Colonic mucosa (tissue), 4 donors: ENCODE results near the gene NUP153. TPM values are rescaled to one million over a fixed set of nuclear protein-coding genes. Genes with fewer than 3 reads are reported as not detected.

ENCODE experiments used
- DNase-seq: peaks from one replicate; pipeline ENCODE4 v3.0.0-alpha.2; 2020
- H3K27ac ChIP-seq: fragments of 200-600 bp; one replicate; pipeline ENCODE4 v1.8.0; 2021
- H3K27me3 ChIP-seq: fragments of 200-600 bp; one replicate; pipeline ENCODE4 v1.8.0; 2021
- H3K36me3 ChIP-seq: fragments of 200-600 bp; one replicate; pipeline ENCODE4 v1.8.0; 2021
- H3K4me1 ChIP-seq: fragments of 200-600 bp; one replicate; pipeline ENCODE4 v1.8.0; 2021; ENCODE audit warnings: mild to moderate bottlenecking
- H3K4me3 ChIP-seq: fragments of 200-600 bp; one replicate; pipeline ENCODE4 v1.8.0; 2021
- H3K9ac ChIP-seq, 2 donors: one replicate each; pipeline ENCODE4 v1.7.0; 2013; ENCODE audit warnings: control low read depth in 2 of 2, low read depth in 2 of 2, low read length in 2 of 2
- H3K9me3 ChIP-seq: fragments of 200-600 bp; one replicate; pipeline ENCODE4 v1.8.0; 2021
- intact Hi-C: fragments of 100-400 bp; cut with DNase I; formaldehyde crosslinking; loops from one replicate; pipeline ENCODE4 v1.14.1; 2022
- total RNA-seq, 2 donors: library from RNA; stranded (reverse); fragmentation: NEBNext Ultra II Directional in 1 of 2; extraction: Animal tissue kit (Norgen Biotek cat#: 25700) in 1 of 2; gene quantifications; one replicate each; pipeline ENCODE4 v1.2.1, GENCODE V29; 2021
- TF ChIP-seq, protein P1 (sequence below): fragments of 200-600 bp; IDR thresholded peaks from one replicate; pipeline ENCODE4 v1.8.0; 2022; ENCODE audit warnings: antibody characterized with exemption, mild to moderate bottlenecking
- donor health status: healthy.
- donor health status: DM: no; HTN: no; CAD: no.
- donor health status: DM: no; HTN: no; CAD: no.

NUP153 gene
- total RNA-seq, 2 donors from 2014 or later, result 29.8 to 31.7 TPM

DNA sequence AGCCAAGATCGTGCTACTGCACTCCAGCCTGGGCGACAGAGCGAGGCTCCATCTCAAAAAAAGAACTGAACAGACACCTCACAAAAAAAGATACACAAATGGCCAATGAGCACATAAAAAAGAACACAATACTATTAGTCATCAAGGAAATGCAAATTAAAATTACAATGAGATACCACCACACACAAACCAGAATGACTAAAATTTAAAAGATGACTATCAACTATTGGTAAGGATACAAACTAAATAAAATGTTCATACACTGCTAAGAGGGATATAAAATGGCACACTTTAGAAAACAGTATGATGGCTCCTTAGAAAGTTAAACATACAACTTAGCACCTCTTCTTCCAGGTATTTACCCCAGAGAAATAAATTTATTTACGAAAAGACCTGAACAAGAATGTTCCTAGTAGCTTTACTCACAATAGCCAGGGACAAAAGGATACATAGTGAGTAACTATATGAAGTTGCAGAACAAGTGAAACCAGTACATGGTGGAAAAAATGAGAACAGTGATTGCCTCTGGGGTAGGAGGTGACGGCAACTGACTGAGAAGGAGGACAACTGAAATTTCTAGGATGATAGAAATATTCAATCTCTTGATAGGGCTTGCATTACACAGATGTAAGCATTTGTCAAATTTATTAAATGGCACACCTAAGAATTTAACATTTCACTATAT, 53.4 kb downstream of the NUP153 start:
- TF ChIP-seq, protein P1, sequence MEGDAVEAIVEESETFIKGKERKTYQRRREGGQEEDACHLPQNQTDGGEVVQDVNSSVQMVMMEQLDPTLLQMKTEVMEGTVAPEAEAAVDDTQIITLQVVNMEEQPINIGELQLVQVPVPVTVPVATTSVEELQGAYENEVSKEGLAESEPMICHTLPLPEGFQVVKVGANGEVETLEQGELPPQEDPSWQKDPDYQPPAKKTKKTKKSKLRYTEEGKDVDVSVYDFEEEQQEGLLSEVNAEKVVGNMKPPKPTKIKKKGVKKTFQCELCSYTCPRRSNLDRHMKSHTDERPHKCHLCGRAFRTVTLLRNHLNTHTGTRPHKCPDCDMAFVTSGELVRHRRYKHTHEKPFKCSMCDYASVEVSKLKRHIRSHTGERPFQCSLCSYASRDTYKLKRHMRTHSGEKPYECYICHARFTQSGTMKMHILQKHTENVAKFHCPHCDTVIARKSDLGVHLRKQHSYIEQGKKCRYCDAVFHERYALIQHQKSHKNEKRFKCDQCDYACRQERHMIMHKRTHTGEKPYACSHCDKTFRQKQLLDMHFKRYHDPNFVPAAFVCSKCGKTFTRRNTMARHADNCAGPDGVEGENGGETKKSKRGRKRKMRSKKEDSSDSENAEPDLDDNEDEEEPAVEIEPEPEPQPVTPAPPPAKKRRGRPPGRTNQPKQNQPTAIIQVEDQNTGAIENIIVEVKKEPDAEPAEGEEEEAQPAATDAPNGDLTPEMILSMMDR, result no peak
- no peak overlapping the region for H3K9ac ChIP-seq
- intact Hi-C loops, result loop anchor here (10.0 kb wide), 1 partner anchor 49 kb away; the partner anchor contains the start of gene FAM8A1
- H3K27me3 ChIP-seq, result no peaks in the 10 kb centered on the region
- peaks cover 4% of the 10 kb centered on the region for H3K4me1 ChIP-seq
- no peak for DNase-seq
- no peak overlapping the region for H3K27ac ChIP-seq
- no peak overlapping the region for H3K4me3 ChIP-seq
- H3K9me3 ChIP-seq, result no peaks in the 10 kb centered on the region
- H3K36me3 ChIP-seq, result no peaks in the 10 kb centered on the region

DNA sequence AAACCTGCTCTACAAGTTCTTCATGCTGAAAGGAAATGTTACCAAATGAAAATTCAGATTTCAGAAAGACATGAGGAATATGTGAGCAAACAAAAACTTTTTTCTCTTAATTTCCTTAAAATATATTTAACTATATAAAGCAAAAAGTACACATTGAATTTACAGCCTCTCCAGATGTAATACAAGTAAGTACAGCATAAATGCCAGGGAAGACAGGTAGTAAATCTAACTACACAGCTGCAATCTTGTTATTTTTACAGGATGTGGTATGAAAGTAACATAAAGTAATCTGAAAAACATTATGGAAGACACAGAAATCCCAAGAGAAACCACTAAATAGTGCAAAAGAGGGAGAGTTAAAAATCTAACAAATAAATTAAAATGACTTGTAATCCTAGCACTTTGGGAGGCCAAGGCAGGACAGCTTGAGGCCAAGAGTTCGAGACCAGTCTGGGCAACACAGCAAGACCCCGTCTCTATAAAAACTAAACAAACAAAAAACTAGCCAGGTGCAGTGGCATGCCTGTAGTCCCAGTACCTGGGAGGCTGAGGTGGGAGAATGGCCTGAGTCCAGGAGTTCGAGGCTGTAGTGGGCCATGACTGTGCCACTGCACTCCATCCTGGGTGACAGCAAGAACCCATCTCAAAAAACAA, 55.9 kb downstream of the NUP153 start:
- intact Hi-C loops, result loop anchor here (10.0 kb wide), 1 partner anchor 46 kb away; the partner anchor contains the start of gene FAM8A1
- TF ChIP-seq, protein P1, result no peak
- no peak overlapping the region for H3K9ac ChIP-seq
- H3K4me1 ChIP-seq, result peaks cover 4% of the 10 kb centered on the region
- no peak overlapping the region for H3K27ac ChIP-seq
- H3K36me3 ChIP-seq, result peaks cover 10% of the 10 kb centered on the region
- no peak for DNase-seq
- no peaks in the 10 kb centered on the region for H3K9me3 ChIP-seq
- H3K27me3 ChIP-seq, result no peaks in the 10 kb centered on the region
- no peak overlapping the region for H3K4me3 ChIP-seq

DNA sequence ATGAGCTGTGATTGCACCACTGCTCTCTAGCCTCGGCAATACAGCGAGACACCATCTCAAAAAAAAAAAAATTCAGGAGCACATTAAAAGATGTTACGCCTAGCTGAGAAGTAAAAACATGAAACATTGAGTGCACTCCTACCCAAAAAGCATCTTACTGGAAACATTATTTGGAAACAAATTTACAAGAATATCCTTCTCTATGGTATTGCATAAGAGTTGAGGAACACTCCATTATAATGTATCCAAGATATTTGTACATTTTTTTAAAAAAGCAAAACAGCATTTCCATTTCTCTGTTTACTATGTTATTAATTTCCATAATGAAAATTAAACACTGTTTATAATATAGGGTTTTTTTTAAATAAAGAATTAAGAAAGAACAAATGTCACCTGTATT, 58.0 kb downstream of the NUP153 start:
- Histone ChIP-seq H3K36me3 (peaks cover 10% of the 10 kb centered on the region), H3K4me3 (no peak overlapping the region)
- intact Hi-C loops, result no loop called here

DNA sequence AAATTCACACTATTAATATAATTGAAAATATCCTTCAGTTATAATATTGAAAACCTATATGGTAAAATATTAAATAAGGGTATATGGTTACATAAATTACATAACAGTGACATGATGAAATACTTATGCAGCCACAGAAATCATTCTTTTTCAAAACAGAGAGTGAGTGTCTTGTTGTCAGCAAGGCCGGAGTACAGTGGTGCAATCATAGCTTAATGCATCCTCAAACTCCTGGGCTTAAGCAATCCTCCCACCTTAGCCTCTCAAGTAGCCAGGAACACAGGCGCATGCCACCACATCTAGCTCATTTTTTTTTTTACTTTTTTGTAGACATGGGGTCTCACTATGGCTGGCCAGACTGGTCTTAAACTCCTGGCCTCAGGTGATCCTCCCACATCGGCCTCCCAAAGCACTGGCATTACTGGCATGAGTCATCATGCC, 66.2 kb downstream of the NUP153 start:
- Histone ChIP-seq H3K36me3 (peaks cover 3% of the 10 kb centered on the region), H3K4me1 (no peaks in the 10 kb centered on the region), H3K9ac (no peak overlapping the region), H3K27ac (no peak overlapping the region), H3K27me3 (no peaks in the 10 kb centered on the region), H3K4me3 (no peak overlapping the region), H3K9me3 (no peaks in the 10 kb centered on the region)
- TF ChIP-seq, protein P1, result no peak
- intact Hi-C loops, result no loop called here
- no peak for DNase-seq

More for the DNA sequence above, 58.0 kb downstream of the NUP153 start:
- Histone ChIP-seq H3K9me3 (no peaks in the 10 kb centered on the region), H3K9ac (no peak overlapping the region), H3K27me3 (no peaks in the 10 kb centered on the region), H3K4me1 (peaks cover 4% of the 10 kb centered on the region), H3K27ac (no peak overlapping the region)
- TF ChIP-seq, protein P1, result no peak
- no peak for DNase-seq

DNA sequence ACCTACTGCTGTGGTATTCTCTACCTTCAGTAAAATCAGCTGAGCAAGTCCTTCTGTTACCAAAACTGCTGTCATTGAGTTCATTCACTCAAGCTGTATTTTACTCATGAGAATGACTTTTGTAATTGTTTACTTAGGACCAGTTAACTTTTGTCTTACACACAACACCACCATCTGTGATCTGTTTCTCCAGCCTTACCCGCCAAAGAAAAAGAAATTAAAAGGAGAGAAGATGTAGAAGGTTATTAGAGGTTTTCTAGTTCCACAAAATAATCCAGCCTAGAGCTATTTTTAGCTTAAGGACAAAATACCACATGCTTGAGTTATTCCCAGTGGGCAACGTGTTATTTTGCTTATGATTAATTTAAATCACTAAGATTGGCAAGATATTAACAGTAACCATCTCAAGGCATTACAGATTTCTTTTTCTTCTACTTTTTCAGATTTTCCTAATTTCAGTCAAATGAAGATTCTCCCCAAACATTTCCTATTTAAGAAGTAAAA, 68.5 kb downstream of the NUP153 start:
- intact Hi-C loops, result no loop called here
- H3K4me1 ChIP-seq, result no peaks in the 10 kb centered on the region
- TF ChIP-seq, protein P1, result no peak
- peaks cover 3% of the 10 kb centered on the region for H3K36me3 ChIP-seq
- no peak for DNase-seq
- H3K9me3 ChIP-seq, result no peaks in the 10 kb centered on the region
- no peak overlapping the region for H3K27ac ChIP-seq
- no peak overlapping the region for H3K4me3 ChIP-seq
- H3K27me3 ChIP-seq, result no peaks in the 10 kb centered on the region
- no peak overlapping the region for H3K9ac ChIP-seq
